Astrocyte of the cerebellum (primary cell): ENCODE results near the gene SH3GL1.

Experiments
- DNase-seq: peaks from one replicate; pipeline ENCODE4 v3.0.0-alpha.2; 2011; ENCODE audit warnings: low read depth
- H3K4me3 ChIP-seq: 2 replicates; pipeline ENCODE4 v1.5.1; 2011; ENCODE audit warnings: mild to moderate bottlenecking, low read depth, low read length, moderate library complexity
- in situ Hi-C: cut with HindIII; loops from 2 replicates; pipeline ENCODE4 v1.10.0; 2017; ENCODE audit warnings: low sequenced_read_pairs
- TF ChIP-seq, protein P1 (sequence below): IDR thresholded peaks from 2 replicates; pipeline ENCODE4 v1.5.1; 2012; ENCODE audit warnings: low read length, low read depth, moderate library complexity, mild to moderate bottlenecking; ENCODE audit errors: missing control alignments

SH3GL1 gene

DNA sequence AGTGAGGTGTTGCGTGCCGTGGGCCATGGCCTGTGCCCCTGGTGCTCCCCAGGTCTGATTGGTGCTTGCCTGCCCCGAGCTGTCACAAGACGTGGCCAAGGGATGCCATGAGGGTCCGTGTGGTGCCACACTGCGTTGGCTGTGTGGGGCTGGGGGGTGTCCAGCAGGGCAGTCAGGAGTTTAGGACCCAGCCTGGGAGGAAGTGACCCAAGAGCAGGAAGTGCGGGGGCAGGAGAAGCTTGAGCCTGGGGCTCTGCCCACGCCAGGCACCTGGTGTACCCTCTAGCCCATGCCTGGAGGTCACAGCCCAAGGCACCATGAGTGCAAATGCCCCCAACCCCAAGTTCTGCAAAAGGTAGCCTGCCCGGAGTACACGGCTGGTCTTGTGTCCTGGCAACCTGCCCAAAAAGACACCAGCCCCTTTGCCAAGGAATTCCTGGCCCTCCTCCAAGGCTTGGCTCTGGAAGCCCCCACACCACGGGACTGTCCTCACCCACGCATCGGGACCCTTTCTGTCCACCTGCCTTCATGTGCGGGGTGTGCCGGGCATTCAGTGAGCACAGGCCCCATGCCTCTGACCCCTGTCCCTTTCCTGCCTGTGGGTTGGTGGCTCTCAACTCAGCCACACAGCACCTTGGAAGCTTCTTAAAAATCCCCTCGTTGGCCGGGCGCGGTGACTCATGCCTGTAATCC is 32.1 kb downstream of the SH3GL1 start:
- TF ChIP-seq, protein P1, sequence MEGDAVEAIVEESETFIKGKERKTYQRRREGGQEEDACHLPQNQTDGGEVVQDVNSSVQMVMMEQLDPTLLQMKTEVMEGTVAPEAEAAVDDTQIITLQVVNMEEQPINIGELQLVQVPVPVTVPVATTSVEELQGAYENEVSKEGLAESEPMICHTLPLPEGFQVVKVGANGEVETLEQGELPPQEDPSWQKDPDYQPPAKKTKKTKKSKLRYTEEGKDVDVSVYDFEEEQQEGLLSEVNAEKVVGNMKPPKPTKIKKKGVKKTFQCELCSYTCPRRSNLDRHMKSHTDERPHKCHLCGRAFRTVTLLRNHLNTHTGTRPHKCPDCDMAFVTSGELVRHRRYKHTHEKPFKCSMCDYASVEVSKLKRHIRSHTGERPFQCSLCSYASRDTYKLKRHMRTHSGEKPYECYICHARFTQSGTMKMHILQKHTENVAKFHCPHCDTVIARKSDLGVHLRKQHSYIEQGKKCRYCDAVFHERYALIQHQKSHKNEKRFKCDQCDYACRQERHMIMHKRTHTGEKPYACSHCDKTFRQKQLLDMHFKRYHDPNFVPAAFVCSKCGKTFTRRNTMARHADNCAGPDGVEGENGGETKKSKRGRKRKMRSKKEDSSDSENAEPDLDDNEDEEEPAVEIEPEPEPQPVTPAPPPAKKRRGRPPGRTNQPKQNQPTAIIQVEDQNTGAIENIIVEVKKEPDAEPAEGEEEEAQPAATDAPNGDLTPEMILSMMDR, result no peak
- no peak overlapping the region for H3K4me3 ChIP-seq
- in situ Hi-C loops, result loop anchor here (5.0 kb wide), 1 partner anchor 49 kb away; no protein-coding TSS in a partner anchor
- DNase-seq, result no peak

DNA sequence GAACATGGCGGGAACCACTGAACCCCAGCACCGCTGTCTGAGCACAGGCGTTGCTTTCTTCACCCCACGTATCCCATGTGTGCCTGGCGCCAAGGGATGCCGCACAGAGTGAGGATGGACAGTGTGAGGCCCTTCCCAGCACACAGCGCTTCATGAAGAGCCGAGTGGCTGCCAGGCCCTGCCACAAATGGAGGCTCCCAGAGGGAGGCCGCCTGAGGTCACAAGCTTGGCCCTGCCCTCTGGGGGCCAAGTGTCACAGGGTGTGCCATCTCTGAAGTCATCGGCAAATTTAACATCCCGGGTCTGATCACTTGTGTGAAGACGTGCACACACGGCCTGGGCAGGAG is 32.6 kb downstream of the SH3GL1 start:
- DNase-seq, result no peak
- in situ Hi-C loops, result loop anchor here (5.0 kb wide), 1 partner anchor 50 kb away; no protein-coding TSS in a partner anchor
- H3K4me3 ChIP-seq, result no peak overlapping the region
- TF ChIP-seq, protein P1, result no peak

DNA sequence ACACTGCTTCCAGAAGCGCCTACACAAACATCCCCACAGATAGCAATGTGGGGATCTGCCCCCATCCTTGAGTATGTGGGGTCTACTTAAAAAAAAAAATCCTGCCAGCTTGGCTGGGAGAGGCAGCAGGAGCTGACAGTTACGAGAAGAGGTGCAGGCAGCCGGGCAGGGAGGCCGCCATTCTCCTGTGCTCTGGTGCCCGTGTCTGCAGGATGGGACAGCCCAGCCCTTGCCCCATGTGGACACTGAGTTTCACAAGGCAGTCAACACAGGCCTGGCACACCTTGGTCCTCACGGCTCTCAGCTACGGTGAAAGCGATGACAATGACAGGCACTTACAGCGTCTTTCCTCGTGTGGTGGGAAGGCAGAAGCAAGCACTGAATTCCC is 33.0 kb downstream of the SH3GL1 start:
- TF ChIP-seq, protein P1, result no peak
- in situ Hi-C loops, result loop anchor here (5.0 kb wide), 1 partner anchor 50 kb away; no protein-coding TSS in a partner anchor
- DNase-seq, result no peak
- H3K4me3 ChIP-seq, result no peak overlapping the region

DNA sequence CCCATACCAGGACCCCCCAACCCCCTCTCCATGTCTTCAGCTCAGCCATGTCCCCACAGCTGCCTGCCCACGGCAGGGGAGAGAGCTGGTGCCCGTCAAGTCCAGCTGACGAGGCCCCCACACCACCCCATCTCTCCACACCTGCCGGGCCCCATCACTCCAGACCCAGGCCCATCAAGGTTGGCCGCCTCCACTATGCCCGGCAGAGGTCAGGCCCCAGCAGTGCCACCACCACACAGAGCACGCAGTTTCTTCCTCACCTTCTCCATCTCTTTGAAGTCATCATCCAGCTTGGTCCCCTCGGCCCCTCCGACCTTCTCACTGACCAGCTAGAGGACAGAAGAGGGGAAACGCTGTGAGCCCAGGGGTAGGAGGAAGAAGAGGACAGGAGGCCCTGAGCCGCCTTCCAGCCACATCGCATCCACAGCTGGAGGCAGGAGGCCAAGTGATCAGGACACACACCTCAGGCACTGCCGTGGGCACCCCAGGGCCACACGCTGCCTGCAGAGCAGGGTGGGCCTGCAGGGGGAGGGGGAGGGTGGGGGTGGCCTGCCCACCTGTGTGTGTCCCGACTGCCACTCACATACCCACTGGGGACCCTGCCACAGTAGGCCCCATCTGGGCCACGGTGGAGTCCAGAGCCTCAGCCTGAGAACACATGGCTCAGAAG is 33.5 kb downstream of the SH3GL1 start:
- in situ Hi-C loops, result loop anchor here (5.0 kb wide), 1 partner anchor 50 kb away; no protein-coding TSS in a partner anchor
- TF ChIP-seq, protein P1, result no peak
- H3K4me3 ChIP-seq, result no peak overlapping the region
- no peak for DNase-seq

DNA sequence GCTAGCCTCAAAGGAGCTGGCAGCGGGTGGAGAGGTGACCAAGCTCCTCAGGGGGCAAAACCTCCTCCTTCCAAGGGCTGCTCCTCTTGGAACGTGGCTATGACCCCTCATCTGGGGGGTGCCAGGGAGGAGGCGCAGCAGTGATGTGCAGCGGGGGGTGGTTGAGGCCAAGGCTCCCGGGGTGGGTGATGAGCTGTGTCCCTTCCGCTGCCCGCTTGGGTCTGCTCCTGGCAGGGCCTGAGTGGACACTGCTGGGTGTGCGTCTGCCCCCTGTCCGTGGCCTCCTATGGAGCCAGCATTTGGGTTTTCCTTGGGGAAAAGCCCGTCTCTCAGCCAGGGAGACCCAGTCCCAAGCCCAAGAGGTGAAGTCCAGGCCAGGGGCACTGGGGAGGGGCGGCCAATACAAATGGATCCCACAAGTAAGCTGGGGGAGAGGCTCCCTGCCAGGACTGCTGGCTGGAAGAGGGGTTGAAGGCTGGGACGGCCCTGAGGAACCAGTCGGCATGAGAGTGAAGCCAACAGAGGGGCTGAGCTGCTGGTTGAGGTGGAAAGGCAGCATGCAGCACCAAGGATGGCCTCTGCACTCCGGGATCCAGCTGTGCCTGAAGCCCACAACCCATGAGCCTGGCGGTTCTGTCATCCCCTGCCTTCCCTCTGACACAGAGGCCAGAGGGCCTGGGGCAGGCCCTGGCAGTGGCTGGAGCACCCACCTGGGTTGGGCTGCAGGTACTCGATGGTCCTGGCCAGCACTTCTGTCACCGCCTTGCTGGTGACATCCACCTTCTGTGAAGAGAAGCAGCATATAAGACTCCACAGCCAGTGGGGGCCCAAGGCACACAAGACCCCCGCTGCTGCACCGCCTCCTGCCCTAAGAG is 34.3 kb downstream of the SH3GL1 start:
- no peak overlapping the region for H3K4me3 ChIP-seq
- in situ Hi-C loops, result loop anchor here (5.0 kb wide), 1 partner anchor 51 kb away; no protein-coding TSS in a partner anchor
- TF ChIP-seq, protein P1, result no peak
- no peak for DNase-seq

DNA sequence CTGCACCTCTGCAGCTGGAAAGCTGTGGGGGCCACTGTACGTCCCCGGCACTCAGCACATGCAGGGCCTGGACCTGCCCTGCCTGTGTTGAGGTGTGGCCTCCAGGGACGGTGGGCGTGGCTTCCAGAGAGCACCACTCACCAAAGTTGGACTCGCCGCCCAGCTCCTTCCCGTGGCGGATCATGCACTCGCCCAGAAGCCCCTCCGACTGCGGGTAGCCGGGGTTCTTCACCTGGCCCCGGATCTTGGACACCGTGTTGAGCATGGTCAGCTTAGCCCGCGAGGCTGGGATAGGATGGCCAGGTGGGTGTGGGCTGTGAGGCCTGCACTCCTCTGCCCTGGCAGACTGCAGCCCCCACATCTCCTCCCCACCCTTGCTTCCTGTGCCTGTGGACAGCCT is 35.0 kb downstream of the SH3GL1 start:
- DNase-seq, result no peak
- H3K4me3 ChIP-seq, result no peak overlapping the region
- in situ Hi-C loops, result loop anchor here (5.0 kb wide), 1 partner anchor 52 kb away; no protein-coding TSS in a partner anchor
- TF ChIP-seq, protein P1, result no peak
